HG03342 (cell line): Measurements from ENCODE around the gene HNRNPA3.
A peak's percentile ranks its signal among the peaks of the same experiment; 100 is the strongest.
"Not testable (repeated sequence)": the region's sequence is repeated elsewhere in the genome, so short reads cannot be mapped to it uniquely, and the experiment has no call there.

Source experiments
- ATAC-seq: cut with Tn5 transposase; IDR thresholded peaks from one replicate; pipeline ENCODE4 v1.9.1; 2021; ENCODE audit warnings: mild to moderate bottlenecking, moderate library complexity; ENCODE audit not compliant: unreplicated experiment

HNRNPA3 gene

GRCh38 chr2:177254433-177255226 lies 42.0 kb downstream of the HNRNPA3 start:
- no peak for ATAC-seq

DNA sequence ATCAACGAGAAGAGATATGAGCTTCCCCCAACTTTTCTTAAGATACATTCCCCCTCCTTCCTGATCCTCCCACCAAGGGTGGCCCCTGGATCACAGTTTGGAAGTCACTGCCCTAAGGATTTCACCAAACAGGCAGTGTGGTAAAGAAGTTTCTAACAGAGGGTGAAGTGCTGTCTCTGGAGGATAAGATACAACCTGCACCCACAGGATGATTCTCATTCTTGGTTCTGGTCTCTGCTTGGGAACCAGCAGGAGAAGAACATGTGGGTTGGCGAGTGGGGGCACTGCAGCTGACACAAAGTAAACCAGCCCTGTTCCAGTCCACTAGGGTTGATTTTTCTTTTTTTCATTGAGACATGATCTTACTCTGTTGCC lies 42.6 kb downstream of the HNRNPA3 start:
- ATAC-seq, result no peak

DNA sequence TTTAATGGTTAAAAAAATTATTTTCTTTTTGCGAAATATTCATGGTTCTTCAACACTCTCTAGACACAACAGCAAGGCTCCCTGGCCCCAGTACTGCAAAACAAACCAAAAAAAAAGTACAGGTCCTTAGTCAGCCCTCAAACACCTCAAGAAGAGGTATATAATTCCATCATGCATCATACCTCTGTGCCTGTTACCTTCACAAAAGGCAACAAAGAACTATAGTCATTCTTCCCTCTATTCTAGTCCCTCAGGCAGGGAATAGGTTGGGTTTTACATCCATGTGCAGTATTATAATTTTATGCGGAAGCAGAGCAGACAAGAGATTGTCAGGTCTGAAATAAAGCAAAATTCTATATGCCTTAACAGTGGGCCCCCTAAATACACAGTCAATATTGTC lies 43.4 kb downstream of the HNRNPA3 start:
- ATAC-seq, result no peak

DNA sequence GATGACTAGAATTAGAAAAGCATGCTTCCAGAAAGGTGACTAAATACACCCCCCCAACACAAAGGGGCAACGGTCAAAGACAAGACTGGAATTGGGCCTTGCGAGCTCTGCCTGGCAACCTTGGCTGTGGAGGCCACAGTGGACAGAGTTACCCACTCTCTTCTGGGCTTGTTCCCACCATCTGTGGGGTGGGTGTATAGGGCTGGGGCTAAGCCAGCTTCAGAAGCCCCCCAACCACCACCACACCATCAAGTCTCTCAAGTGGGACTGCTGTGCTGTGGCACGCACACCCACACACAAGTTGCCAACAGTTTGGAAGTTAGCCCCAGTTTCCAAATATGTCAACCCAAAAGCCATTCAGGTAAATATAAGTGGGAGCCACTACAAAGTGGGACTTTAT lies 44.1 kb downstream of the HNRNPA3 start:
- no peak for ATAC-seq

DNA sequence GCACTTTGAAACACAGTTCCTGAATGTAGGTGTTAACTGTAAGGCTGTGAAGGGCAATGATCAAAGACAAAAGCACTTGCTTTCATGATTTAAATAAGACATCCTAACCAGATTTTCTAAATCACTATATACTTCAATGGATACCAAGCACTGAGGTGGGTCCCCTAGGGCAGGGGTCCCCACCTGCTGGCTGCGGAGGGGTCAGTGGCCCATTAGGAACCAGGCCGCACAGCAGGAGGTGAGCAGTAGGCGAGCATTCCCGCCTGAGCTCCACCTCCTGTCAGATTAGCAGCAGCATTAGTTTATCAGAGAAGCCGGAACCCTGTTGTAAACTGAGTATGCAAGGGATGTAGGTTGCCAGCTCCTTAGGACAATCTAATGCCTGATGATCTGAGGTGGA lies 44.9 kb downstream of the HNRNPA3 start:
- no peak for ATAC-seq

DNA sequence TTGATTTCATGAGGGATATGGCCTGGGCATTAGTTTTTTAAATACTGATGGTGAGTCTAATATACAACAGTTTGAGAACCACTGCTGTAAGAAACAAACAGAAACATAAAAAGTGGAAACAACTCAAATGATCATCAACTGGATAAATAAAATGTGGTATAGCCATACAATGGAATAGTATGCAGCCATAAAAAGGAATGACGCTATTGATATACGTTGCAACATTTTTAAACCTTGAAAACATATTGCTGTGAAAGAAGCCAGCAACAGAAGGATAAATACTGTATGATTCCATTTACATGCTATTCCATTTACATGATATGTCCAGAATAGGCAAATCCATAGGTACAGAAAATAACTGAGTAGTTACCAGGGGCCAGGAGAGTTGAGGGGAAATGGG lies 45.5 kb downstream of the HNRNPA3 start:
- no peak for ATAC-seq

- ATAC-seq, result no peak
These were observed 47.8 kb downstream of the HNRNPA3 start for GRCh38 chr2:177260379-177260778.

DNA sequence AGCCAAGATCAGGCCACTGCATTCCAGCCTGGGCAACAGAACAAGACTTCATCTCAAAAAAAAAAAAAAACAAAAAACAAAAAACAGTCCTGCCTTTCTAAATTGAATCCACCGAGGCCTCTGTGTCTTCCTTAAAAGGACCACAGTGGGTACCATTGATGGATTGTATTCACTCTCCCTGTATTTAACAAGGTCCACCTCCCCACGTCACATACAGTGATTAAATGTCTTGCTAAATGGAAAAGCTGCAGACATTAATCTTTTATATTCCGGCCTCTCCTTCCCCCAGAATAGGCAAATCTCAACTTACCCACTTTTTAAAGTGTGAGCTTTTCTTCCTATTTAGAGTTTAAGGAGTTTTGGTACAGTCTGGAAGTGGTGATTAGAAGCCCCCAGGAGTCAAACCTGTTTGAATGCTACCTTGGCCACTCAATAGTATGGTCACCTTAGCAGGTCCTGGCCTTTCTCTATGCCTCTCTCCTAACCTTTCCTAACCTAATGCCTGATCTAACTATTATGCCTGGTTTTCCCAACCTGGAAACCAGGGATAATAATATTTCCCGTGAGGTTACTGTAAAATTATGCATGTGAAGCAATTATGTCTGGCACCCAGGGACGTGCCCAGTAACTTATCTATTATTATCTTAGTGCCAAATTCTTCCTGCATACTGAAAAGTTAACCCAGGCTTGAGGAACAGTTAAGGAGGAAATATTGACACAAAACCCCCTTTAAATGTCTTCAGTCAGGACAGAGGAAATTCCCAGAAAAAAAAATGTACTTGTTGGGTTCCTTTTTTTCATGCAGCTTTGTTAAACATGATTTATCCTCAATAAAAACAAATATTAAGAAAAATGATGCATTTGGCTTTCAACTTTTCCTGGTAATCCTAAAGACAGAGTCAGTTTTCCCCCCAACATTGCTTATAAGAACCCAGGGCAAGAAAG lies 48.8 kb downstream of the HNRNPA3 start:
- ATAC-seq, result no peak

DNA sequence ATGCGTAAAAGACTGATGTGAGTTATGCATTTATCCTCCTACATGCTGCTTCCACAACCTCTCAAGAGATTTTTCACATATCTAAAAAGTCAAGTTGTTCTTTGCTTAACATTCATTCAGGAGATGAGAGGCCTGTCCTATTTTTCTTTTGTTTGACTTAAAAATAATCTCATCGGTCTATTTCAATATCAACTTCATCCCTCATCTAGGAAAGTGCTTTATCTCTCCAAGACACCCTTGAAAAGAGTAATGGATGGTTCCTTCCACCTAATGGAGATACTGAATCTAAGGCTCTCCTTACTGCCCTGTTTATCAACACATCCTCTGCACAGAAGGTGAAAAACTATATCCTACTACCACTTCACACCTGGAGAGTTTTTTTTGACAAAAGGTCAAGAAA lies 49.5 kb downstream of the HNRNPA3 start:
- ATAC-seq, result no peak

DNA sequence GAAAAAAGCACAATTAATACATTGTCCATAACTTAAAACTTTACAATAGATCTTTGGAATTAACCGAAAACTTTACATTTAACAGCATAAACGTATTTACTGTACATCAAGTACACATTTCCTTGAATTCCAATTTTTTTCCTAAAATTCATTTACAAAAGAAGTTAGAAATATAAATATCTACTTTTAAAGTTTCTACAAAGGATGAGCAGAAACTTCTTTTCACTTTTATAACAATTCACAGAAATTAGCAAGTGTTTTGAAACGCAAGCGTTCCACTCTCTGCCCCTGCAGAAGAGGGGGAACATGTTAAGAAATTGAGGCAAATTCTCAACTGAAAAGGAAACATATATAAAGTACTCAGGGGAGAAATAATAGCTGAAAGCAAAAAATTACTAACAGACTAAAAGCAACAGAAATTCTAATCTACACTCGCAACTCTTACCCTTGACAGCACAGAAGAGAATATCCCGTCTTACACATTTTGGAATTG lies 50.4 kb downstream of the HNRNPA3 start:
- no peak for ATAC-seq

GRCh38 chr2:177263451-177264208 lies 51.0 kb downstream of the HNRNPA3 start:
- peak; percentile 50 for ATAC-seq

DNA sequence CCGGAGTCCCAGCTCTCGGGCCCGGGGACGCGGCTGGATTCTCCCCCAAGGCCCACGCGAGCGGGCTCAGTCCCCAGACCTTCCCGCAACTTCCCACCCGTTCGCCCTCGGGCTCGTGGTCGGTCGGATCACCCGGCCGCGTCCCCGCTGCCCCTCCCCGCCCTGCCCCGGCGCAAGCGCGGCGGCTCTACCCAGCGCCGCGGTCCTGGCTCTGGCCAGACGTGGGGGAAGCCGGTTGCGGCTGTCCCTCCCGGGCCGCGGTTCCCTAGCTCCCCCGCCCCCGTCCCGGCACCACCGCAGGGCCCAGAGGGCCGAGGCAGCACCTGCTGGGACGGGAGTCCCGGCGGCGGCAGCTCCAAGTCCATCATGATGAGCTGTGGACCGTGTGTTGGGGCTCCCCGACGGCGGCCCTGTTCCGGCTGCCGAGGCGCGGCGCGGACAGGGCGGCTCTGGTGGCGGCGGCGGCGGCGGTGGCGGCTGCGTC lies 51.7 kb downstream of the HNRNPA3 start:
- no peak for ATAC-seq

DNA sequence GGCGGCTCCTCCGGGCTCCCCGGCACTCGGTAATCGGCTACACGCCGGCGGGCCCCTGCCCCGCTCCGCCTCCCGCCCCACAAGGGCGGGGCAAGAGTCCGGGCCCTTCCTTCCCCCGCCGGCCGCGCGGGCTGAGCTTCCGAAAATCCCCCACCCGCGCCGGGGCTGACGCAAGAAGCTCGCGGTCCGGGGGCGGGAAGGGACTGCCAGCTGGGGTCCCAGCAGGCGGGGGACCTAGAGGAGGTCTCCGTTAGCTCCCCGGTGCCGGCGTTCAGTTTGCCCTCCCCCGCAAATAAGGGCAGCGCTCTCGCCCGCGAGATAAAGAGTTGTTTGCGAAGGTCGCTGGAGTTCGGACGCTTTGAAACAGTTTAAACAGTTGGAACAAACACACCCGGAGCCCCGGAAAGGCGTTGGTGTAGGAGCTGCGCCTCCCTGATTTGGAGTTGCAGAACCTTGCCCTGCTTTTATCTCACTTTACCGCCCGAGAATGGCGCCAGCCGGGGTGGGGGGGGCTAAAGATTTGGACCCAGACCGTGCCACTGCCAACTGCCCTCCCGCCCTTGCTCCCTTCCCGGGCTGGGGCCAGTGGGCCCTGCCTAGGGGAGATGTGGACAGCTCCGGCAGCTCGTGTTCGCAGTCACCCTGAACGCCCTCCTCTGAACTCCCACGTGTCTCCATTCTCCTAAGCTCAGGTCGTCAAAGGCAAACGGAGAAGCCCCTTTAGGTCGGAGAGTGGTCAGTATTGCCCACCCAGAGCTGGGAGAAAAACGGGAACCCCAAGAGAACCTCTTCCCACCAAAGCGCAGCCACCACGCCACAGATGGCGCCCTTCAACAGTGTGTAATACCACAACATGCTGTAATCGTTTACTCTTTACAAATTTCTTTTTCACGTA lies 52.3 kb downstream of the HNRNPA3 start, which contains the start of gene NFE2L2:
Gene NFE2L2 (minus strand): TSS at position 35 of the 895 bp plus-strand sequence. CDS start 151 bp downstream, outside the sequence.
- ATAC-seq, result peak; percentile 62

DNA sequence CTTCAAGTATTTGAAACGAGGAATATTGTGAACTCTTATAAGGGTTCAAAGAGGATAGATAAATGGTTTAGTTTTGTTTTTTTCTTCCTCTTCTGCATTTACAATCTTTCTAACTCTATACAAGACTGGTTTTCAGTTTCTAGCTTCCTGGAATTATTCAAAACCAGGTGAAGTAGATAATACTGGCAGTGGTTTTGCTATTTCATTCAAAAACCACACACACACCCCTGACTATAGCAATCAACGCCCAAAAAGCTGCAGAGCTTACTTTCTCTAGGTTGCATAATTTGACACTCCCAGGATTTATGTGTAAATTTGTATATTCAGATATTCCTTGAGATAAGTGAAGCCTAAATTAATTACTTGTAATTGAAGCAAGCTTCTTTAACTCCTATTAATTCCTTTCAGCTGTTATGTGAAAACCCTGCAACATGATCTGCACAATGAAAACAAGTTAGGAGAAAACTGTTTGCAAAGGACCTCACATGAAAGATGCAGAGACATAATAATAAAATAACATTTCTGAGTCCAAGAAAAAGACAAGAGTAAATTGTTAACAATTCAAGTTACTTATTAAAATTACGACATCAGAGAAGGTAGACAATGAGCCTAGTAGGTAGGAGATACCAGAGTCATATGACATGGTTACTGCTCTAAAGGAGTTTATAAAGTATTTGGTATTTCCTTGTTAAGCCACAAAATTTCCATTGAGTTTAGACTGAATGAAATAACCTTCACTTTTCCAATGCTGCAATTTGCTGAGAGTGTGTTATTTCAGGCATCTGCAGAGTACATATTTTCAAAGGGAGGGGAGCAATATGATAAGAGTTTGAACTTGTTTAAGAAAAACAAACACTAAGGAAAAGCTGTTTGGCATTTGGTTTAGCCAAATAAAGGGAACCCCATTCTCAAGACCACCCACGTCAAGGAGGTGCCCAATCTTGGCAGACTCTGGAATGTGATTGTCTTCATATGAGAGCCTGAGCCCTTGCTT lies 53.5 kb downstream of the HNRNPA3 start:
- no peak for ATAC-seq

DNA sequence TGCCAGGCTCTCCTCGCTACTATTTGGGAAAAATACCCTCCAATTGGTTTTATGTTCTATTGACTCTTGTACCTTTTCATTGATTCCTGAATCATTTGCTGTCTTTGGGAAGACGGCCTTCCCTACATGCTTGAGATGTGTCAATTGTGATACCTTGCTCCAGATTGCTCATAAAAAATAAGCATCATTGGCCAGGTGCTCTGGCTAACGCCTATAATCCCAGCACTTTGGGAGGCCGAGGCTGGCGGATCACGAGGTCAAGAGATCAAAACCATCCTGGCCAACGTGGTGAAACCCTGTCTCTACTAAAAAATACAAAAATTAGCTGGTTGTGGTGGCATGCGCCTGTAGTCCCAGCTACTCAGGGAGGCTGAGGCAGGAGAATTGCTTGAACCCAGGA lies 54.4 kb downstream of the HNRNPA3 start:
- not testable (repeated sequence) for ATAC-seq

DNA sequence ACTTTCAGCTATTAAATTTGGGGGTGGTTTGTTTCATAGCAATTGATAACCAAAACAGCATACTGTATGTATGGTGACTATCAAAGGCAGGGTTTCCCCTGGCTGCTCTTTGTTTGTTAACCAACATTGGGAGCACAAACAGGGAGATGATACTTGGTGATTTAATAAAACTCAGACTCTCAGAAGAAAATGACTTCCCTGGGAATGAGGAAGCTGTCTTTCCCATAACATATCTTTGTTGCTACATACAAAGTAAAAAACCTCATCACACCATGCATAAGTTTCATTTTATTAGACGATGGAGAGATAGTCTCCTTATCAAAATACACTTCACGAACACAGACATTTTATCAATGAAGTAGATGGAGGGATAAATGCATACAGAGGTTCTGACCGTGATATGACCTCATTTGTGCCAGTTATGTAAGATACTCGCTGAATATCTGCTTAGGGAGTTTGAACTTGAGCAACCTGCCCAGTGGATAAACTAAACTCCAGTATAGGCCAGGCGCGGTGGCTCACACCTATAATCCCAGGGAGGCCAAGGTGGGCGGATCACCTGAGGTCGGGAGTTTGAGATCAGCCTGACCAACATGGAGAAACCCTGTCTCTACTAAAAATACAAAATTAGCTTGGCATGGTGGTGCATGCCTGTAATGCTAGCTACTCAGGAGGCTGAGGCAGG lies 55.7 kb downstream of the HNRNPA3 start:
- no peak for ATAC-seq

DNA sequence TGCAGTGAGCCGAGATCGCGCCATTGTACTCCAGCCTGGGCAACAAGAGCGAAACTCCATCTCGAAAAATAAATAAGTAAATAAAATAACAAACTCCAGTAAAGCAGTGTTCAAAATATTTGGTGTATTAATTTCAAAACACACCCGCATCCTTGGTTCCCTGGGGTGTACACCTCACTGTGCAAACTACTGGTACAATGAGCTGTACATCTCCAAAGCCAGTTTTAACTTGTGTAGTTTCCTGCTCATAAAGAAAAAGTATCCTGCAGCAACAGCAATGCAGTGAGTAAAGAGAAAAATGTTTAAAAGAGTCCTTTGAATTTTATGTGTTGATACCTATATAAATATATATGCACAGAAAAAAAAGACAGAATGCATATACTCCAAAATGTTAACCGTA lies 56.3 kb downstream of the HNRNPA3 start:
- ATAC-seq, result no peak

DNA sequence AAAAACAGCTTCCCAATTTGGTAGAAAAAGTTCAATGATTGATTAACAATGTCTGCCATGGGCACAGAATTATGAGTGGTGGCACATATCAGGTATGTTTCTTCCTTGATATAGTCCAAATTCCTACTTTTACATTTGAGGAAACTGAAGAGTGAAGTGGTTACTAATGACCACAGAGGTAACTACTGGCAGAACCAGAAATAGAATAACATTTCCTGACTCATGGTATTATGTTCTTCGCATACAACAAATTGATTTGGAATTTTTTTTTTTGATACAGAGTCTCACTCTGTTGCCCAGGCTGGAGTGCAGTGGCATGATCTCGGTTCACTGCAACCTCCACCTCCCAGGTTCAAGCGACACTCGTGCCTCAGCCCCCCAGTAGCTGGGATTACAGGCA lies 57.9 kb downstream of the HNRNPA3 start:
- no peak for ATAC-seq
